Measurements from ENCODE around the gene YAF2. TPM values are rescaled to one million over a fixed set of nuclear protein-coding genes. Genes with fewer than 3 reads are reported as not detected.

The YAF2 gene
- total RNA-seq, 1 experiment from 2014 or later: 15.0 TPM

DNA sequence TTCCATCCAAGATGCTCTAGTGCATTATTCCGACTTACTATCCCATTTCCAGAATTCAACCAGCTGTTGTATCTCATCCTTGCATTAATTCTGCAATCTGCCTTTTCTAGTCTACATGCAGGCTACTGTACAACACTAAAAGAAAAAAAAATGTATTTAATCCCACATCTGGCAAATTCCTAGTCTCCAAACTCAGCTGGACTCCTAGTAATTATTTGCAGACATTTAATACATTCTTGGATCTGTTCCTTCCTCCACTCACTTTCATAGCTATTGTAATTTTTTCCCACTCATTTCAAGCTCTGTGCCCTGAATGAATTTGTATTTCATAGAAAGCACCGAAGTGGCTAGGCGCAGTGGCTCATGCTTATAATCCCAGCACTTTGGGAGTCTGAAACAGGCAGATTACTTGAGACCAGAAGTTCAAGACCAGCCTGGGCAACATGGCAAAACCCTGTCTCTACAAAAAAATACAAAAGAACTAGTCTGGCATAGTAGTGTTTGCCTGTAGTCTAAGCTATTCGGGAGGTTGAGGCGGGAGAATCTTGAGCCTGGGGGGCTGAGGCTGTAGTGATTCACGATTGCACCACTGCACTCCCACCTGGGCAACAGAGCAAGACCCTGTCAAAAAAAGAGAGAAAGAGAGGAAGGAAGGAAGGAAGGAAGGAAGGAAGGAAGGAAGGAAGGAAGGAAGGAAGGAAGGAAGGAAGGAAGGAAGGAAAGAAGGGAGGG is 39.5 kb upstream of the YAF2 start:
- Histone ChIP-seq H3K9me3 (ENCODE audit: control insufficient read depth in 1 of 2, insufficient read depth in 1 of 2, low read depth in 1 of 2, low read length in 2 of 2) (no peaks in the 10 kb centered on the region), H3K4me3 (replicated peaks in 1 of 2; ENCODE audit: low read depth in 1 of 2, low read length in 2 of 2) (no peak overlapping the region), H4K20me1 (ENCODE audit: insufficient read depth) (no peaks in the 10 kb centered on the region), H3K27ac (ENCODE audit: low read depth, low read length) (no peak overlapping the region), H3K9ac (ENCODE audit: low read length) (no peak overlapping the region), H3K9me2 (ENCODE audit: insufficient read depth) (no peaks in the 10 kb centered on the region), H3K4me1 (ENCODE audit: control insufficient read depth in 1 of 2, insufficient read depth in 2 of 2, low read length in 2 of 2) (no peaks in the 10 kb centered on the region), H3K4me2 (ENCODE audit: low read length) (no peak overlapping the region), H3K27me3 (ENCODE audit: insufficient read depth, low read length) (no peaks in the 10 kb centered on the region), H2AFZ (ENCODE audit: low read depth, low read length, poor library complexity, severe bottlenecking) (no peak overlapping the region), H3K79me2 (ENCODE audit: insufficient read depth, low read length) (no peaks in the 10 kb centered on the region), H3K36me3 (ENCODE audit: control insufficient read depth in 1 of 2, insufficient read depth in 2 of 2, low read length in 2 of 2) (no peaks in the 10 kb centered on the region)
- POLR2A ChIA-PET: no interaction called here
- no peak for DNase-seq (ENCODE audit: low read depth, low spot score)
- CTCF ChIA-PET: no interaction called here
- ATAC-seq: no peak
- RAD21 ChIA-PET (ENCODE audit: low non-redundant PET in 1 of 2, low total read pairs in 2 of 2, uncharacterized antibody in 2 of 2, unreplicated experiment in 2 of 2): no interaction called here
- TF ChIP-seq SP1 (IDR thresholded peaks at IDR 0.05; ENCODE audit: low read depth): no peak
- TF ChIP-seq, protein P1, sequence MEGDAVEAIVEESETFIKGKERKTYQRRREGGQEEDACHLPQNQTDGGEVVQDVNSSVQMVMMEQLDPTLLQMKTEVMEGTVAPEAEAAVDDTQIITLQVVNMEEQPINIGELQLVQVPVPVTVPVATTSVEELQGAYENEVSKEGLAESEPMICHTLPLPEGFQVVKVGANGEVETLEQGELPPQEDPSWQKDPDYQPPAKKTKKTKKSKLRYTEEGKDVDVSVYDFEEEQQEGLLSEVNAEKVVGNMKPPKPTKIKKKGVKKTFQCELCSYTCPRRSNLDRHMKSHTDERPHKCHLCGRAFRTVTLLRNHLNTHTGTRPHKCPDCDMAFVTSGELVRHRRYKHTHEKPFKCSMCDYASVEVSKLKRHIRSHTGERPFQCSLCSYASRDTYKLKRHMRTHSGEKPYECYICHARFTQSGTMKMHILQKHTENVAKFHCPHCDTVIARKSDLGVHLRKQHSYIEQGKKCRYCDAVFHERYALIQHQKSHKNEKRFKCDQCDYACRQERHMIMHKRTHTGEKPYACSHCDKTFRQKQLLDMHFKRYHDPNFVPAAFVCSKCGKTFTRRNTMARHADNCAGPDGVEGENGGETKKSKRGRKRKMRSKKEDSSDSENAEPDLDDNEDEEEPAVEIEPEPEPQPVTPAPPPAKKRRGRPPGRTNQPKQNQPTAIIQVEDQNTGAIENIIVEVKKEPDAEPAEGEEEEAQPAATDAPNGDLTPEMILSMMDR (IDR thresholded peaks at IDR 0.05 in 2 of 3, conservative IDR thresholded peaks at IDR 0.05 in 1 of 3; ENCODE audit: borderline replicate concordance in 1 of 3, insufficient read depth in 1 of 3, low read depth in 2 of 3, low read length in 2 of 3): no peak
- no peak for TF ChIP-seq TCF7L2 (IDR thresholded peaks at IDR 0.05; ENCODE audit: borderline replicate concordance, extremely low read depth, insufficient read depth, insufficient read length)
- no peak for TF ChIP-seq ZFX (IDR thresholded peaks at IDR 0.05)
- TF ChIP-seq, protein P2, sequence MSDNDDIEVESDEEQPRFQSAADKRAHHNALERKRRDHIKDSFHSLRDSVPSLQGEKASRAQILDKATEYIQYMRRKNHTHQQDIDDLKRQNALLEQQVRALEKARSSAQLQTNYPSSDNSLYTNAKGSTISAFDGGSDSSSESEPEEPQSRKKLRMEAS (IDR thresholded peaks at IDR 0.05): no peak
- TF ChIP-seq RAD21 (IDR thresholded peaks at IDR 0.05; ENCODE audit: low read depth): no peak
- TF ChIP-seq ZNF274 (IDR thresholded peaks at IDR 0.05; ENCODE audit: low read depth, low read length): no peak
- no peak for TF ChIP-seq FOSL1 (IDR thresholded peaks at IDR 0.05; ENCODE audit: low read depth)
- TF ChIP-seq EZH2 (IDR thresholded peaks at IDR 0.05): no peak
- TF ChIP-seq, protein P3, sequence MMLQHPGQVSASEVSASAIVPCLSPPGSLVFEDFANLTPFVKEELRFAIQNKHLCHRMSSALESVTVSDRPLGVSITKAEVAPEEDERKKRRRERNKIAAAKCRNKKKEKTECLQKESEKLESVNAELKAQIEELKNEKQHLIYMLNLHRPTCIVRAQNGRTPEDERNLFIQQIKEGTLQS (IDR thresholded peaks at IDR 0.05): no peak
- TF ChIP-seq CBX3 (IDR thresholded peaks at IDR 0.05; ENCODE audit: low read depth): no peak
- TF ChIP-seq CEBPB (IDR thresholded peaks at IDR 0.05; ENCODE audit: low read depth): no peak
- no peak for TF ChIP-seq POLR2A (IDR thresholded peaks at IDR 0.05; ENCODE audit: borderline replicate concordance, extremely low read depth, insufficient read depth, insufficient read length)
- no peak for TF ChIP-seq JUND (IDR thresholded peaks at IDR 0.05)
- no peak for TF ChIP-seq SIN3A (IDR thresholded peaks at IDR 0.05; ENCODE audit: low read depth)
- no peak for TF ChIP-seq ELF1 (IDR thresholded peaks at IDR 0.05; ENCODE audit: borderline replicate concordance, low read depth)
- no peak for TF ChIP-seq SRF (IDR thresholded peaks at IDR 0.05; ENCODE audit: low read depth)
- intact Hi-C loops (cut with micrococcal nuclease): loop anchor here (5.0 kb wide), 1 partner anchor 290 kb away; no protein-coding TSS in a partner anchor
- BruUV-seq (replicated peaks): no TSS peak
